H9 (cell line): Measurements from ENCODE around the gene IFIT5. TPM values are rescaled to one million over a fixed set of nuclear protein-coding genes. Genes with fewer than 3 reads are reported as not detected.

Experiments
- DNase-seq: peaks from one replicate; pipeline ENCODE4 v3.0.0-alpha.2; 2017
- H2AFZ ChIP-seq: one replicate; pipeline ENCODE4 v1.6.1; 2013; ENCODE audit warnings: mild to moderate bottlenecking, low read length, control low read depth, moderate library complexity
- H2AK5ac ChIP-seq: 2 replicates; pipeline ENCODE4 v1.6.1; 2013; ENCODE audit warnings: low read length, control low read depth, mixed read lengths; ENCODE audit not compliant: insufficient read length
- H2BK120ac ChIP-seq: one replicate; pipeline ENCODE4 v1.6.1; 2013; ENCODE audit warnings: low read depth, mild to moderate bottlenecking, low read length, control low read depth, inconsistent platforms; ENCODE audit not compliant: poor library complexity, severe bottlenecking
- H2BK12ac ChIP-seq: 2 replicates; pipeline ENCODE4 v1.6.1; 2013; ENCODE audit warnings: low read length, control low read depth, mixed read lengths, low read depth; ENCODE audit not compliant: insufficient read length
- H2BK15ac ChIP-seq: 2 replicates; pipeline ENCODE4 v1.6.1; 2013; ENCODE audit warnings: low read depth, low read length, control low read depth
- H2BK20ac ChIP-seq: one replicate; pipeline ENCODE4 v1.6.1; 2013; ENCODE audit warnings: low read depth, mild to moderate bottlenecking, low read length, control low read depth, inconsistent platforms; ENCODE audit not compliant: poor library complexity, severe bottlenecking
- H2BK5ac ChIP-seq: 2 replicates; pipeline ENCODE4 v1.6.1; 2013; ENCODE audit warnings: low read length, control low read depth, mixed read lengths; ENCODE audit not compliant: insufficient read length
- H3K14ac ChIP-seq: 2 replicates; pipeline ENCODE4 v1.6.1; 2013; ENCODE audit warnings: low read length, control low read depth; ENCODE audit not compliant: insufficient read depth
- H3K18ac ChIP-seq: 2 replicates; pipeline ENCODE4 v1.6.1; 2013; ENCODE audit warnings: low read depth, mild to moderate bottlenecking, mixed read lengths, low read length, control low read depth; ENCODE audit not compliant: insufficient read length
- H3K23ac ChIP-seq: 2 replicates; pipeline ENCODE4 v1.6.1; 2013; ENCODE audit warnings: low read length, control low read depth, mixed read lengths, low read depth; ENCODE audit not compliant: insufficient read length
- H3K23me2 ChIP-seq: 2 replicates; pipeline ENCODE4 v1.6.1; 2013; ENCODE audit warnings: low read depth, mild to moderate bottlenecking, mixed read lengths, low read length, control low read depth; ENCODE audit not compliant: insufficient read length, poor library complexity, severe bottlenecking
- H3K27ac ChIP-seq: 2 replicates; pipeline ENCODE4 v1.5.1; 2013; ENCODE audit warnings: low read length, control low read depth, mixed read lengths, low read depth; ENCODE audit not compliant: insufficient read length
- H3K27me3 ChIP-seq: 2 replicates; pipeline ENCODE4 v1.6.1; 2013; ENCODE audit warnings: low read length, control low read depth, inconsistent platforms; ENCODE audit not compliant: insufficient read depth
- H3K4ac ChIP-seq: 2 replicates; pipeline ENCODE4 v1.6.1; 2013; ENCODE audit warnings: low read depth, mild to moderate bottlenecking, control low read depth, inconsistent platforms, low read length, moderate library complexity
- H3K4me1 ChIP-seq: 2 replicates; pipeline ENCODE4 v1.6.1; 2013; ENCODE audit warnings: low read length, control low read depth, inconsistent platforms; ENCODE audit not compliant: insufficient read depth
- H3K4me2 ChIP-seq: 2 replicates; pipeline ENCODE4 v1.6.1; 2013; ENCODE audit warnings: low read length, control low read depth, mixed read lengths; ENCODE audit not compliant: insufficient read length, insufficient read depth
- H3K56ac ChIP-seq: 2 replicates; pipeline ENCODE4 v1.6.1; 2013; ENCODE audit warnings: low read depth, mild to moderate bottlenecking, mixed read lengths, low read length, control low read depth; ENCODE audit not compliant: insufficient read length
- H3K79me1 ChIP-seq: 2 replicates; pipeline ENCODE4 v1.6.1; 2013; ENCODE audit warnings: low read depth, mild to moderate bottlenecking, moderate library complexity, low read length, control low read depth, inconsistent platforms; ENCODE audit not compliant: insufficient read depth, poor library complexity, severe bottlenecking
- H3K79me2 ChIP-seq: 2 replicates; pipeline ENCODE4 v1.6.1; 2013; ENCODE audit warnings: low read length, control low read depth, inconsistent platforms; ENCODE audit not compliant: insufficient read depth
- H3K9ac ChIP-seq: 2 replicates; pipeline ENCODE4 v1.6.1; 2013; ENCODE audit warnings: low read length, control low read depth, mixed read lengths; ENCODE audit not compliant: insufficient read length; ENCODE audit errors: extremely low read depth
- H3K9me3 ChIP-seq: one replicate; pipeline ENCODE4 v1.6.1; 2013; ENCODE audit warnings: low read depth, low read length, inconsistent platforms; ENCODE audit not compliant: control insufficient read depth
- H3T11ph ChIP-seq: one replicate; pipeline ENCODE4 v1.6.1; 2013; ENCODE audit warnings: mild to moderate bottlenecking, low read length, control low read depth, inconsistent platforms
- H4K20me1 ChIP-seq: one replicate; pipeline ENCODE4 v1.6.1; 2013; ENCODE audit not compliant: control insufficient read depth, insufficient read length, insufficient read depth
- H4K5ac ChIP-seq: 2 replicates; pipeline ENCODE4 v1.6.1; 2013; ENCODE audit warnings: low read depth, mild to moderate bottlenecking, mixed read lengths, low read length, control low read depth; ENCODE audit not compliant: insufficient read length
- H4K8ac ChIP-seq: replicated peaks from 2 replicates; pipeline ENCODE4 v1.6.1; 2013; ENCODE audit warnings: low read length, control low read depth, mixed read lengths, low read depth; ENCODE audit not compliant: insufficient read length
- H4K91ac ChIP-seq: 2 replicates; pipeline ENCODE4 v1.6.1; 2013; ENCODE audit warnings: low read depth, mild to moderate bottlenecking, moderate library complexity, mixed read lengths, low read length, control low read depth; ENCODE audit not compliant: insufficient read length
- H3K27ac Mint-ChIP-seq, 3 experiments: 2 replicates in 2 of 3; 3 replicates in 1 of 3; pipeline ENCODE4 v1.8.0; 2020 to 2021; ENCODE audit warnings: mixed read lengths in 3 of 3, mild to moderate bottlenecking in 1 of 3, moderate library complexity in 1 of 3
- H3K27me3 Mint-ChIP-seq: 2 replicates; pipeline ENCODE4 v1.8.0; 2021; ENCODE audit warnings: low read depth, mild to moderate bottlenecking, moderate library complexity, mixed read lengths
- H3K36me3 Mint-ChIP-seq, 3 experiments: 2 replicates in 2 of 3; 3 replicates in 1 of 3; pipeline ENCODE4 v1.8.0; 2020 to 2021; ENCODE audit warnings: low read depth in 3 of 3, mixed read lengths in 3 of 3; ENCODE audit not compliant: insufficient read depth in 1 of 3
- H3K4me1 Mint-ChIP-seq, 2 experiments: 2 replicates each; pipeline ENCODE4 v1.8.0; 2020; ENCODE audit warnings: mixed read lengths in 2 of 2
- H3K4me3 Mint-ChIP-seq, 2 experiments: 2 replicates in 1 of 2; 3 replicates in 1 of 2; pipeline ENCODE4 v1.8.0; 2020 to 2021; ENCODE audit warnings: mild to moderate bottlenecking in 2 of 2, mixed read lengths in 2 of 2, moderate library complexity in 1 of 2
- H3K9me3 Mint-ChIP-seq, 2 experiments: 2 replicates in 1 of 2; 3 replicates in 1 of 2; pipeline ENCODE4 v1.8.0; 2020; ENCODE audit warnings: mild to moderate bottlenecking in 2 of 2, mixed read lengths in 2 of 2, moderate library complexity in 1 of 2
- WGBS: extraction: QIAGEN DNeasy Blood & Tissue Kit; methylation state at CpG from one replicate; pipeline ENCODE4 v1.1.7; 2013; ENCODE audit warnings: missing lambda C conversion rate, low lambda C conversion rate, mixed read lengths; ENCODE audit not compliant: insufficient read length; ENCODE audit errors: extremely low coverage; 5-methylcytosine and 5-hydroxymethylcytosine counted together
- total RNA-seq: library from RNA; stranded (reverse); gene quantifications from 2 replicates; pipeline ENCODE4 v1.2.1, GENCODE V29; 2021
- TF ChIP-seq, protein P1 (sequence below): fragments of 200-600 bp; sonication (generic); conservative IDR thresholded peaks from 3 replicates; pipeline ENCODE4 v1.8.0; 2021; ENCODE audit warnings: antibody characterized with exemption, mild to moderate bottlenecking

IFIT5 gene
- total RNA-seq, 1 experiment from 2014 or later: 2.3 TPM

DNA sequence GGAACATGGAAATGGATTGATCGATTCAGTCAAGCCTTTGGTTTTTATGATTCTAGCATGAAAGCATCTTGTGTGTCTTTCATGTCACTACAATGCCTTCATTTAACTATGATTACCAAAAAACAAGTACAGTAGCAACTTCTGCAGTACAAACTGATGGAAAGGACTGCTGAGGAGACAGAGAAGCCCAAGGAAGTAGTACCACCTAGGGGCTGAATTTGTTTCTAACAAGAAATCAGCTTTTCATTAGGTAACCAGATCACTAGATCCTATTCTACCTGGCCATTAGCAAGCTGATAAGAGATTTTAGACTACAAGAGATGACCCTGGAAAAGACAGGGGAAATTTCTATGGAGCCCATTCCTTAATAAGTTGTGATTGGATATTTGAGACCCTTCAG is 25.1 kb upstream of the IFIT5 start:
- Histone ChIP-seq H3K23me2 (peaks cover 2% of the 10 kb centered on the region), H3K27me3 (no peaks in the 10 kb centered on the region), H2BK5ac (no peak overlapping the region), H3K18ac (no peak overlapping the region), H4K8ac (no peak overlapping the region), H3T11ph (no peak overlapping the region), H3K14ac (no peak overlapping the region), H3K9me3 (no peaks in the 10 kb centered on the region), H3K9ac (no peak overlapping the region), H2AK5ac (no peak overlapping the region), H3K4me2 (no peak overlapping the region), H3K56ac (no peak overlapping the region), H2BK20ac (no peak overlapping the region), H3K79me1 (no peaks in the 10 kb centered on the region), H3K23ac (no peak overlapping the region), H3K27ac (no peak overlapping the region), H4K91ac (no peak overlapping the region), H2BK120ac (no peak overlapping the region), H2BK15ac (no peak overlapping the region), H2BK12ac (no peak overlapping the region), H3K4me1 (peaks cover 4% of the 10 kb centered on the region; the same call in 1 of the 2 replicates), H3K4ac (no peak overlapping the region), H2AFZ (no peak overlapping the region), H4K20me1 (no peaks in the 10 kb centered on the region), H4K5ac (no peak overlapping the region), H3K79me2 (no peaks in the 10 kb centered on the region)
- no peaks in the 10 kb centered on the region for H3K36me3 Mint-ChIP-seq
- H3K4me1 Mint-ChIP-seq: peaks cover 14 to 20% of the 10 kb centered on the region in 2 experiments
- no CpG with 5 or more reads among the region's 1 CpG for WGBS
- no peaks in the 10 kb centered on the region for H3K27me3 Mint-ChIP-seq
- no peaks in the 10 kb centered on the region for H3K9me3 Mint-ChIP-seq
- TF ChIP-seq, protein P1, sequence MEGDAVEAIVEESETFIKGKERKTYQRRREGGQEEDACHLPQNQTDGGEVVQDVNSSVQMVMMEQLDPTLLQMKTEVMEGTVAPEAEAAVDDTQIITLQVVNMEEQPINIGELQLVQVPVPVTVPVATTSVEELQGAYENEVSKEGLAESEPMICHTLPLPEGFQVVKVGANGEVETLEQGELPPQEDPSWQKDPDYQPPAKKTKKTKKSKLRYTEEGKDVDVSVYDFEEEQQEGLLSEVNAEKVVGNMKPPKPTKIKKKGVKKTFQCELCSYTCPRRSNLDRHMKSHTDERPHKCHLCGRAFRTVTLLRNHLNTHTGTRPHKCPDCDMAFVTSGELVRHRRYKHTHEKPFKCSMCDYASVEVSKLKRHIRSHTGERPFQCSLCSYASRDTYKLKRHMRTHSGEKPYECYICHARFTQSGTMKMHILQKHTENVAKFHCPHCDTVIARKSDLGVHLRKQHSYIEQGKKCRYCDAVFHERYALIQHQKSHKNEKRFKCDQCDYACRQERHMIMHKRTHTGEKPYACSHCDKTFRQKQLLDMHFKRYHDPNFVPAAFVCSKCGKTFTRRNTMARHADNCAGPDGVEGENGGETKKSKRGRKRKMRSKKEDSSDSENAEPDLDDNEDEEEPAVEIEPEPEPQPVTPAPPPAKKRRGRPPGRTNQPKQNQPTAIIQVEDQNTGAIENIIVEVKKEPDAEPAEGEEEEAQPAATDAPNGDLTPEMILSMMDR: peak; percentile 58; the same call in 2 of the 3 replicates
- no peak overlapping the region for H3K4me3 Mint-ChIP-seq
- no peak overlapping the region for H3K27ac Mint-ChIP-seq
- DNase-seq: no peak
